SK-N-MC (cell line): ENCODE results near the gene KDM2A.

Source experiments
- EZH2 ChIP-seq: fragments of 200-600 bp; sonication (generic); IDR thresholded peaks from one replicate; pipeline ENCODE4 v1.6.1; 2017; ENCODE audit warnings: antibody characterized with exemption
- FOXP2 ChIP-seq: optimal IDR thresholded peaks from 2 replicates; pipeline ENCODE3; 2011; ENCODE audit warnings: mild to moderate bottlenecking, moderate library complexity; ENCODE audit not compliant: insufficient read depth; ENCODE audit errors: extremely low read length, control extremely low read depth
- POLR2AphosphoS5 ChIP-seq: IDR thresholded peaks from 2 replicates; pipeline ENCODE4 v1.6.1; 2012; ENCODE audit warnings: mild to moderate bottlenecking, low read depth, low read length, borderline replicate concordance

DNA sequence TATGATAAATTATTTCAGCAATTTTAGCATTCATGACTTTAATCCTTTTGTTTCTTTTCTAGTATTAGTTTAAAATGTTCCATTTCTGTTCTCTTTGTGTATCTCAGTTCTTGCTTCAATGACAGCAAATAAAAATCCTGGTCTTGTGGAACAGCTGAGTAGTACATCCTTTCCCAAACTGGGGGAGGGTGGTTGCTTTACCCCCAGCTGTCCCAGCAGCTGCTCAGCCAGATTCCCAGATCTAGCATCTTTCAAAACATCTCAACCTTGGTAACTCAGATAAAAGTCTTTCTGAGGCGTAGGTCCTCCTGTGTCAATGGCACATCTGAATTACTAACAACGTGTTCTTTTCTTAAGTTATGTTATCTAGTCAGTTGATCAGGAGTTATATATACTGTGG, 75.0 kb downstream of the KDM2A start:
- no peak for TF ChIP-seq EZH2
- TF ChIP-seq FOXP2 = no peak
- TF ChIP-seq POLR2AphosphoS5 = no peak
